ENCODE data around the gene TIFAB.

- no peak for TF ChIP-seq CTCF (IDR thresholded peaks at IDR 0.05; ENCODE audit: insufficient read depth, low read depth, low read length)
- TF ChIP-seq EZH2 (IDR thresholded peaks at IDR 0.05; ENCODE audit: insufficient read depth, low read length): no peak
Observed at GRCh38 chr5:135465391-135466122, 13.4 kb upstream of the TIFAB start.

Data from astrocyte (in vitro differentiated cells and primary cell).